Measurements from ENCODE around the gene KRT78.

Gene KRT78

GRCh38 chr12:52879394-52880351, 30.9 kb upstream of the KRT78 start:
- Histone ChIP-seq H3K4me1 (ENCODE audit: control insufficient read depth, insufficient read depth, low read length) (peaks cover 15% of the 10 kb centered on the region), H3K4me3 (ENCODE audit: insufficient read depth, low read depth, low read length) (peak overlapping the region; percentile 14), H3K9me3 (ENCODE audit: control insufficient read depth, low read length) (no peaks in the 10 kb centered on the region), H3K27me3 (ENCODE audit: control insufficient read depth, insufficient read depth, low read length, poor library complexity, severe bottlenecking) (peaks cover 12% of the 10 kb centered on the region), H3K36me3 (ENCODE audit: control insufficient read depth, insufficient read depth, low read length) (no peaks in the 10 kb centered on the region), H3K27ac (ENCODE audit: insufficient read depth, low read depth, low read length, poor library complexity, severe bottlenecking) (no peak overlapping the region)
- 10% methylated on average over 38 of the region's 38 CpGs for WGBS, 2 experiments

- no peaks in the 10 kb centered on the region for H3K36me3 ChIP-seq (ENCODE audit: control insufficient read depth, insufficient read depth, low read length)
- H3K4me3 ChIP-seq (ENCODE audit: insufficient read depth, low read depth, low read length): no peak overlapping the region
Observed at GRCh38 chr12:52878507-52879393, 30.0 kb upstream of the KRT78 start.

GRCh38 chr12:52877242-52877641, 28.4 kb upstream of the KRT78 start:
- no peak overlapping the region for H3K27ac ChIP-seq (ENCODE audit: insufficient read depth, low read depth, low read length, poor library complexity, severe bottlenecking)
- H3K4me1 ChIP-seq (ENCODE audit: control insufficient read depth, insufficient read depth, low read length): peaks cover 24% of the 10 kb centered on the region
- no peak overlapping the region for H3K4me3 ChIP-seq (ENCODE audit: insufficient read depth, low read depth, low read length)
- no peaks in the 10 kb centered on the region for H3K9me3 ChIP-seq (ENCODE audit: control insufficient read depth, low read length)
- peaks cover 31% of the 10 kb centered on the region for H3K27me3 ChIP-seq (ENCODE audit: control insufficient read depth, insufficient read depth, low read length, poor library complexity, severe bottlenecking)
- 79 to 84% methylated on average over 3 of the region's 3 CpGs for WGBS, 2 experiments
- no peaks in the 10 kb centered on the region for H3K36me3 ChIP-seq (ENCODE audit: control insufficient read depth, insufficient read depth, low read length)

More at GRCh38 chr12:52878507-52879393, 30.0 kb upstream of the KRT78 start:
- no peak overlapping the region for H3K27ac ChIP-seq (ENCODE audit: insufficient read depth, low read depth, low read length, poor library complexity, severe bottlenecking)
- WGBS, 2 experiments: 85% methylated on average over 17 of the region's 17 CpGs
- H3K9me3 ChIP-seq (ENCODE audit: control insufficient read depth, low read length): no peaks in the 10 kb centered on the region
- H3K4me1 ChIP-seq (ENCODE audit: control insufficient read depth, insufficient read depth, low read length): peaks cover 21% of the 10 kb centered on the region
- H3K27me3 ChIP-seq (ENCODE audit: control insufficient read depth, insufficient read depth, low read length, poor library complexity, severe bottlenecking): peaks cover 20% of the 10 kb centered on the region

- peaks cover 31% of the 10 kb centered on the region for H3K27me3 ChIP-seq (ENCODE audit: control insufficient read depth, insufficient read depth, low read length, poor library complexity, severe bottlenecking)
- H3K4me1 ChIP-seq (ENCODE audit: control insufficient read depth, insufficient read depth, low read length): peaks cover 24% of the 10 kb centered on the region
- H3K9me3 ChIP-seq (ENCODE audit: control insufficient read depth, low read length): no peaks in the 10 kb centered on the region
- no peak overlapping the region for H3K4me3 ChIP-seq (ENCODE audit: insufficient read depth, low read depth, low read length)
- WGBS, 2 experiments: 93 to 94% methylated on average over 7 of the region's 7 CpGs
- no peak overlapping the region for H3K27ac ChIP-seq (ENCODE audit: insufficient read depth, low read depth, low read length, poor library complexity, severe bottlenecking)
- H3K36me3 ChIP-seq (ENCODE audit: control insufficient read depth, insufficient read depth, low read length): no peaks in the 10 kb centered on the region
Observed at GRCh38 chr12:52876372-52876771, 27.6 kb upstream of the KRT78 start.

GRCh38 chr12:52874573-52875435, 26.0 kb upstream of the KRT78 start:
- 83 to 86% methylated on average over 10 of the region's 10 CpGs for WGBS, 2 experiments
- H3K4me1 ChIP-seq (ENCODE audit: control insufficient read depth, insufficient read depth, low read length): peaks cover 24% of the 10 kb centered on the region
- H3K27me3 ChIP-seq (ENCODE audit: control insufficient read depth, insufficient read depth, low read length, poor library complexity, severe bottlenecking): peaks cover 31% of the 10 kb centered on the region
- H3K36me3 ChIP-seq (ENCODE audit: control insufficient read depth, insufficient read depth, low read length): no peaks in the 10 kb centered on the region
- H3K9me3 ChIP-seq (ENCODE audit: control insufficient read depth, low read length): no peaks in the 10 kb centered on the region
- peak overlapping the region; percentile 23 for H3K4me3 ChIP-seq (ENCODE audit: insufficient read depth, low read depth, low read length)
- no peak overlapping the region for H3K27ac ChIP-seq (ENCODE audit: insufficient read depth, low read depth, low read length, poor library complexity, severe bottlenecking)

- Histone ChIP-seq H3K9me3 (ENCODE audit: control insufficient read depth, low read length) (no peaks in the 10 kb centered on the region), H3K36me3 (ENCODE audit: control insufficient read depth, insufficient read depth, low read length) (no peaks in the 10 kb centered on the region), H3K4me1 (ENCODE audit: control insufficient read depth, insufficient read depth, low read length) (peaks cover 20% of the 10 kb centered on the region), H3K27me3 (ENCODE audit: control insufficient read depth, insufficient read depth, low read length, poor library complexity, severe bottlenecking) (peaks cover 29% of the 10 kb centered on the region), H3K4me3 (ENCODE audit: insufficient read depth, low read depth, low read length) (peak overlapping the region; percentile 27), H3K27ac (ENCODE audit: insufficient read depth, low read depth, low read length, poor library complexity, severe bottlenecking) (no peak overlapping the region)
- WGBS, 2 experiments: 6 to 7% methylated on average over 55 of the region's 55 CpGs
Observed at GRCh38 chr12:52873832-52874572, 25.2 kb upstream of the KRT78 start.

- Histone ChIP-seq H3K27me3 (ENCODE audit: control insufficient read depth, insufficient read depth, low read length, poor library complexity, severe bottlenecking) (peaks cover 26% of the 10 kb centered on the region), H3K4me1 (ENCODE audit: control insufficient read depth, insufficient read depth, low read length) (peaks cover 16% of the 10 kb centered on the region), H3K27ac (ENCODE audit: insufficient read depth, low read depth, low read length, poor library complexity, severe bottlenecking) (no peak overlapping the region), H3K9me3 (ENCODE audit: control insufficient read depth, low read length) (no peaks in the 10 kb centered on the region), H3K36me3 (ENCODE audit: control insufficient read depth, insufficient read depth, low read length) (no peaks in the 10 kb centered on the region), H3K4me3 (ENCODE audit: insufficient read depth, low read depth, low read length) (no peak overlapping the region)
- 83 to 85% methylated on average over 4 of the region's 4 CpGs for WGBS, 2 experiments
Observed at GRCh38 chr12:52873513-52873831, 24.7 kb upstream of the KRT78 start.

- Histone ChIP-seq H3K27me3 (ENCODE audit: control insufficient read depth, insufficient read depth, low read length, poor library complexity, severe bottlenecking) (peaks cover 26% of the 10 kb centered on the region), H3K4me3 (ENCODE audit: insufficient read depth, low read depth, low read length) (no peak overlapping the region), H3K4me1 (ENCODE audit: control insufficient read depth, insufficient read depth, low read length) (peaks cover 15% of the 10 kb centered on the region), H3K27ac (ENCODE audit: insufficient read depth, low read depth, low read length, poor library complexity, severe bottlenecking) (no peak overlapping the region), H3K36me3 (ENCODE audit: control insufficient read depth, insufficient read depth, low read length) (no peaks in the 10 kb centered on the region), H3K9me3 (ENCODE audit: control insufficient read depth, low read length) (no peaks in the 10 kb centered on the region)
- WGBS, 2 experiments: 83 to 84% methylated on average over 13 of the region's 13 CpGs
Observed at GRCh38 chr12:52872644-52873389, 24.0 kb upstream of the KRT78 start.

All from ectodermal cell (in vitro differentiated cells).